ENCODE data around the gene ENTR1.

The ENTR1 gene

GRCh38 chr9:136353757-136354488 is 56.5 kb downstream of the ENTR1 start:
- Histone ChIP-seq H3K36me3 (ENCODE audit: control insufficient read depth, insufficient read depth, low read length) (no peaks in the 10 kb centered on the region), H3K9ac (no peak overlapping the region), H3K9me3 (ENCODE audit: control insufficient read depth, low read length) (no peaks in the 10 kb centered on the region), H3K4me2 (ENCODE audit: low read length) (no peak overlapping the region), H3K27me3 (ENCODE audit: control insufficient read depth, insufficient read depth, low read length) (no peaks in the 10 kb centered on the region), H3K4me3 (ENCODE audit: low read depth, low read length) (no peak overlapping the region), H3K4me1 (no peaks in the 10 kb centered on the region), H2AFZ (no peak overlapping the region), H3K79me2 (no peaks in the 10 kb centered on the region), H3K27ac (no peak overlapping the region)
- no peak for TF ChIP-seq CTCF (IDR thresholded peaks at IDR 0.05)

- H3K4me3 ChIP-seq (ENCODE audit: low read depth, low read length), result no peak overlapping the region
- TF ChIP-seq CTCF (IDR thresholded peaks at IDR 0.05), result no peak
- H3K27me3 ChIP-seq (ENCODE audit: control insufficient read depth, insufficient read depth, low read length), result no peaks in the 10 kb centered on the region
- H3K79me2 ChIP-seq, result no peaks in the 10 kb centered on the region
- H3K36me3 ChIP-seq (ENCODE audit: control insufficient read depth, insufficient read depth, low read length), result no peaks in the 10 kb centered on the region
- H2AFZ ChIP-seq, result no peak overlapping the region
- H3K4me1 ChIP-seq, result no peaks in the 10 kb centered on the region
- H3K9me3 ChIP-seq (ENCODE audit: control insufficient read depth, low read length), result no peaks in the 10 kb centered on the region
- no peak overlapping the region for H3K27ac ChIP-seq
- no peak overlapping the region for H3K4me2 ChIP-seq (ENCODE audit: low read length)
- H3K9ac ChIP-seq, result no peak overlapping the region
These were observed 57.3 kb downstream of the ENTR1 start for GRCh38 chr9:136353088-136353487.

- Histone ChIP-seq H3K9me3 (ENCODE audit: control insufficient read depth, low read length) (no peaks in the 10 kb centered on the region), H3K79me2 (no peaks in the 10 kb centered on the region), H3K4me3 (ENCODE audit: low read depth, low read length) (no peak overlapping the region), H3K9ac (no peak overlapping the region), H3K4me1 (no peaks in the 10 kb centered on the region), H3K36me3 (ENCODE audit: control insufficient read depth, insufficient read depth, low read length) (no peaks in the 10 kb centered on the region), H2AFZ (no peak overlapping the region), H3K4me2 (ENCODE audit: low read length) (no peak overlapping the region), H3K27ac (no peak overlapping the region), H3K27me3 (ENCODE audit: control insufficient read depth, insufficient read depth, low read length) (no peaks in the 10 kb centered on the region)
- TF ChIP-seq CTCF (IDR thresholded peaks at IDR 0.05), result no peak
These were observed 57.7 kb downstream of the ENTR1 start for GRCh38 chr9:136352682-136353081.
